OCI-LY3 (cell line): ENCODE data around the gene PEA15.

Source experiments
- CTCF ChIP-seq: fragments of 200-600, 300-600 bp; sonication (generic); IDR thresholded peaks from 2 replicates; pipeline ENCODE4 v1.5.1; 2014; ENCODE audit warnings: antibody characterized with exemption, low read length, low read depth
- EZH2phosphoT487 ChIP-seq: fragments of 200-600 bp; shearing (Covaris generic); IDR thresholded peaks from 2 replicates; pipeline ENCODE4 v1.6.1; 2018; ENCODE audit warnings: antibody characterized with exemption, mixed run types, low read depth

GRCh38 chr1:160261893-160262794 lies 57.0 kb downstream of the PEA15 start, which contains the start of gene DCAF8:
- TF ChIP-seq CTCF (no peak), EZH2phosphoT487 (no peak)
